Hepatic stellate cell (primary cell): ENCODE data around the gene ANXA2R.
"Not testable (repeated sequence)": the region's sequence is repeated elsewhere in the genome, so short reads cannot be mapped to it uniquely, and the experiment has no call there.

ENCODE experiments used
- DNase-seq: peaks from one replicate; pipeline ENCODE4 v3.0.0; 2011; ENCODE audit warnings: low spot score

ANXA2R gene

GRCh38 chr5:43040287-43041098 lies at the start of gene ANXA2R:
ANXA2R (minus strand) TSS chr5:43040319; CDS start chr5:43040046, 273 bp downstream.
- peak; percentile 53 for DNase-seq

GRCh38 chr5:43086118-43086908 lies 46.2 kb upstream of the ANXA2R start:
- not testable (repeated sequence) for DNase-seq

- no peak for DNase-seq
These were observed 45.3 kb upstream of the ANXA2R start for GRCh38 chr5:43085453-43085852.

- DNase-seq = not testable (repeated sequence)
These were observed 44.3 kb upstream of the ANXA2R start for GRCh38 chr5:43084468-43084867.

GRCh38 chr5:43081345-43081744 lies 41.2 kb upstream of the ANXA2R start:
- DNase-seq = not testable (repeated sequence)

GRCh38 chr5:43078956-43079355 lies 38.8 kb upstream of the ANXA2R start:
- DNase-seq = peak; percentile 77

- DNase-seq = not testable (repeated sequence)
These were observed 37.5 kb upstream of the ANXA2R start for GRCh38 chr5:43077446-43078191.

- peak; percentile 64 for DNase-seq
These were observed 35.5 kb upstream of the ANXA2R start for GRCh38 chr5:43075319-43076293.

GRCh38 chr5:43074987-43075318 lies 34.8 kb upstream of the ANXA2R start:
- no peak for DNase-seq

GRCh38 chr5:43073597-43074546 lies 33.8 kb upstream of the ANXA2R start:
- peak; percentile 29 for DNase-seq

- not testable (repeated sequence) for DNase-seq
These were observed 29.2 kb upstream of the ANXA2R start for GRCh38 chr5:43069401-43069720.

GRCh38 chr5:43068037-43068436 lies 27.9 kb upstream of the ANXA2R start:
- no peak for DNase-seq

- peak; percentile 59 for DNase-seq
These were observed 27.0 kb upstream of the ANXA2R start for GRCh38 chr5:43066799-43067741.

GRCh38 chr5:43065948-43066798 lies 26.1 kb upstream of the ANXA2R start:
- peak; percentile 36 for DNase-seq

- DNase-seq = no peak
These were observed 25.3 kb upstream of the ANXA2R start for GRCh38 chr5:43065387-43065947.

GRCh38 chr5:43063721-43064171 lies 23.6 kb upstream of the ANXA2R start:
- DNase-seq = peak; percentile 31

GRCh38 chr5:43061352-43062075 lies 21.4 kb upstream of the ANXA2R start:
- DNase-seq = no peak
